HG03354 (cell line): ENCODE results near the gene HNRNPA1.
"Not testable (repeated sequence)": the region's sequence is repeated elsewhere in the genome, so short reads cannot be mapped to it uniquely, and the experiment has no call there.

ENCODE experiments used
- ATAC-seq: cut with Tn5 transposase; IDR thresholded peaks from one replicate; pipeline ENCODE4 v1.9.1; 2021; ENCODE audit warnings: mild to moderate bottlenecking; ENCODE audit not compliant: unreplicated experiment, poor library complexity, severe bottlenecking

Gene HNRNPA1

DNA sequence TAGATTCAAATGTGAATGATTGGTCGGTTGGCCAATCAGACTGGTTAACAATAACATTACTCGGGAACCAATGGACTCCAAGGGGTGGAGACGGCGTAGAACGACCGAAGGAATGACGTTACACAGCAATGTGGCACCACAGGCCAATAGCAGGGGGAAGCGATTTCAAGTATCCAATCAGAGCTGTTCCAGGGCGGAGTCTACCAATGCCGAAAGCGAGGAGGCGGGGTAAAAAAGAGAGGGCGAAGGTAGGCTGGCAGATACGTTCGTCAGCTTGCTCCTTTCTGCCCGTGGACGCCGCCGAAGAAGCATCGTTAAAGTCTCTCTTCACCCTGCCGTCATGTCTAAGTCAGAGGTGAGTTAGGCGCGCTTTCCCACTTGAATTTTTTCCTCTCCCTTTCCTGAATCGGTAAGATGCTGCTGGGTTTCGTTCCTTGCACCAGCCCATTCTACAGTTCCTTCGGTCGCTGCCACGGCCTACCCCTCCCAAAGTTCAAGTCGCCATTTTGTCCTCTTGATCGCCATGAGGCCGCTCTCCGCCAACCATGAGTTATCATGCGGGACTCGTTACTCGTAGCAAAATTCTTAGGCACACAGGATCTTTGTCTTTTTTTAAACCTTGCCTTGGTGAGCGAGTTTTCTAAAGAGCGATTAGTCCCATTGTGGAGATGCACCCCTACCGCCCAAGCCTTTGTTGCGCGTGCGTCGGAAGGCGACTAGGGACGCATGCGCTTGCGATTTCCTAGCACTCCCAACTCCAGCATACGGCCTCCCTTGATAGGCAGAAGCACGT is at the start of gene HNRNPA1:
Gene HNRNPA1 (plus strand): TSS at position 259 of the 793 bp plus-strand sequence. CDS start 82 bp downstream, at position 341.
- peak; percentile 86 for ATAC-seq

DNA sequence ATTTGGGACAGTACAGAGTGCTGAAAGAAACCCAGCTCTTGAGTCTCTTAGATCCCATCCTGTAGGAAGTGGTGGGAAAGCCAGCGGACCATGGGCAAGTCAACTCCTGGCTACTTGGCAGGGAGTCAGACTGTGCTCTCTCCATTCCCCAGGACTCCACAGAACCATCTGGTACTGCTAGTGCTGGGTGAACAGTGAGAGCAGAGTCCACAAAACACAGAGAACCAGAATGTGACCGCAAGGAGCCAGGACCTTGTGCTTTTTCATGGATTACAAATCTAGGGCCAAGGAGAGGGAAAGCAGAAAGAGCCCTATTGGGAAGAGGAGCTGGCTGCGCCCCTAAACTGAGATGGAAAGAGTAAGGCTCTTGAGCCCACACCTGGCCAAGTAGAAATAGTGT is 49.3 kb upstream of the HNRNPA1 start:
- ATAC-seq = not testable (repeated sequence)

DNA sequence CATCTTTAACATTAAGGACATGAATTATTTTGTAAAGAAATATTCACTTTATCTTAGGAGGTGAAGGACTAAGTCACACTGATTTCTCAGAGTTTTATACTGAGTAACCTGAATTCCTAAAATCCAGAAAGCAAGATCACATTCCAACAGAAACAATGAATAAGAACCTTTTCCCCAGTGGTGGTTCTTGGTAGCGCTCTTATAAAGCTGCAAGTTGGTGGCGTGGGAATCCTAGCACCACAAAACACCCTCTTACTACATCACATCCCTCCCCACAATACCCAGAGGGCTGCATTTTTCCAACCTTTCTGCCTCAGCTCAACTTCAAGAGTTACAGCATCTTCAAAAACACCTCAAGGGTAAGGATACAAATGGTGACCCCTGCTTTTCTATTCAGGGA is 47.7 kb upstream of the HNRNPA1 start:
- no peak for ATAC-seq

DNA sequence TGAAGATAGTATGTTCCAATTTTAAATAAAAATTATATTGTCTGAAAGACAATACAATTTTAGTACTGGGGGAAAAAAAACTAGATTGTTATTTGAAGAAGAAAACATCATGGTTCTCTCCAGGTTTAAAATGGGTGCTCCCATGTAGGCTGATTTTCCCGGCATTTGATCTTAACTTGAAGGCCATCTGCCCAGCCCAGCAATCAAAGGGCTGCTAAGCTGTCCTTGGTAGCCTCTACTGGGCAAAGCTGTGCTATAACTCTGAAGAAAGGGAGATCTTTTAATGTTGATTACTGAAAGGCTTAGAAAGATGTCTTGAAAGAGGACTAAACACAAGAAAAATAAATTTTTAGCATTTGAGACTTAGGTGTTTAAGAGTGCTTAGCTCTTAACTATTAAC is 42.0 kb upstream of the HNRNPA1 start:
- ATAC-seq = no peak

DNA sequence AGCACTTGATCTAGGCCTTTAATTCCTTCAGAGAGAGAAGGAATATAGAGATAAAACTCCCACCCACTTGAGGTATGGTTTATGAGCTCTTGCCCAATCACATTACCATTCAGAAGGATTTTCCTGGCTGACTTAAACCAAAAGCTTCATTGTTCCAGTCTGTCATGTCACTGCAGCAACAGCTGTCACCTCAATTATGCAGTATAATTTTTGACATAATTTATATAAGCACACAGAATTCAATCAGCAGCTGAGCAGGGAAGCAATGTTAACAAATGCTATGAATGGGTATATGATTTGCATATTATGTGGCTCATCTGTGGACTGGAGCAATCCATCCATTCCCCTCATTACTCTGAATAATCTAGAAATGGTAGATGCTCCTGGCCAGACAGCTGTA is 40.9 kb upstream of the HNRNPA1 start:
- ATAC-seq = no peak

DNA sequence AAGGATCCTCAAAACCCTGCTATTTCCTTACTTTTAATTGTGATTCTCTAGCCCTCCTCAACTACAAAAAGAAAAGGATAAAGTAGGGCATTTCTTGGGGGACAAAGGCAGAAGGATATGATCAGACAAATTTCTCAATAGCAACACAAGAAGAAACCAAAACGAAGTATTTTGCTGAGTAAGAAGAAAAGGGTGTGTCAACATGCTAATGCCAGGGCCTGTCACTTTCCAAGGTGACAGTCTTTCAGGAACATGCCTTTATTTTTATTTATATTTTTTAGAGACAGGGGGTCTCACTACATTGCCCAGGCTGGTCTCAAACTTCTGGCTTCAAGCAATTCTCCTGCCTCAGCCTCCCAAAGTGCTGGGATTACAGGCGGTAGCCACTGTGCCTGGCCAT is 40.4 kb upstream of the HNRNPA1 start:
- no peak for ATAC-seq

DNA sequence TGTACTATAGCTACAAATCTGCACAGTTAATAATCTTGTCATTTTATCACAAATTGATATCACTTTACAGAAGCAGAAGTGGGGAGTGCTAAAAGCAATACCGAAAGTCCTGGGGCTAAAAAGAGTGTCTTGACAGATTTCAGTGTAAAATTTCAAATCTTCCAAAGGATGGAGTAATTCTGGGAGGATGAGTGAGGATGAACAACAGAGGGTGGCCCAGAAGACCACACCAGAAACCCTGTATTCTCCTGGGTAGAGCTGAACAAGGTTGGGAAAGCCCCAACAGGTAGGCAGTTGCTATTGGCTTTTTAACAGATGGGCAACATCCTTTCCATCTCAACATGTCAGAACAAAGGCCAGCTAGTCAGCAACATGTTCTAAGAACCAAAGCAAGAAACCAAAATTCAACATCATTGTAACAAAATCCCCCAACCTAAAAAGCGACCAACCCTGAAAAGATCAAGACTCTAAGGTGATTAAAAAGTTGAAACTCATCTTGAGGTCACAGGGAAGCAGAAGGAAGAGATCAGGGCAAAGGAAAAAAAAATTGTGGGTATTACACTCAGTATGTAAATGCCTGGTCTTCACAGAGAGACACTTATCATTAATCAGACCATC is 39.4 kb upstream of the HNRNPA1 start:
- ATAC-seq = no peak

DNA sequence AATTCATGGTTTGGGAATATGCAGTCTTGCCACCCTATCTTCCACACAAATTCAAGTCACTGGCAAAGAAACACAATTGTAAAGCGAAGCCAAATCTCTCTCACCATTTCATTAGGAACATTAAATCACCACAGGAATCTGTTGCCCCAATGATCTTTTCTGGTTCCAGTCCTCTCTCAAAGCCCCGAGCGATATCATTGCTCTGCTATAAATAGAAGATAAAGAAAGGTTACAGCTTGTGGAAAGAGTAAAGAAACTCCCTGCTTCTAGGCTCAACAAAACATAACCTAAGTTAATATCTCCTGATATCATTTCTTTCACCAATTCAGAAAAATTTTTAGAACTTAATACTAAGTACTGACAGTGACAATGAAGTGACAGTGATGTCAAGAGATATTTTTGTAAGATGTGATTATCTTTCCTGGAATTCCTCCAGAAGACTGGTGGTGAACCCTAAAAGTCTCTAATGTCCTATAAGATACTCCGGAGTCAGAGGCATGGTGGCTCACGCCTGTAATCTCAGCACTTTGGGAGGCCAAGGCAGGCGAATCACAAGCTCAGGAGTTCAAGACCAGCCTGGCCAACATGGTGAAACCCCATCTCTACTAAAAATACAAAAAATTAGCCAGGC is 34.4 kb upstream of the HNRNPA1 start:
- ATAC-seq = no peak

DNA sequence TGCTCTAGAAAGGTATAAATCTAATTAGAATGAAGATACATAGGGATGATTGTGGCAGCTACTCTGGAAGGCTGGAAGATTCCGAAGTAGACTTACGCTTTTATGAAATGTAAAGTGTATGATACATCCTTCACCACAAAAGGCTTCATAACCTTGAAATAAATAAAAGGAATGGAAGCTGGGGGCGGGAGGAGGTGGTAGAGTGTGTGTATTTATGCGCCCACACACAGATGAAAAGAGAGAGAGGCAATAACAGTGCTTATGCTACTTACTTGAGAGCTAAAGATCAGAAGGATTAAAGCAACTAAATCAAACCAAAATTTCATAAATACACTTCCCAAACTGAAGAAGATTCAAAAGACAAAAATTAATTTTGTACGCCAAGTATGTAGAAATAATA is 31.0 kb upstream of the HNRNPA1 start:
- no peak for ATAC-seq

DNA sequence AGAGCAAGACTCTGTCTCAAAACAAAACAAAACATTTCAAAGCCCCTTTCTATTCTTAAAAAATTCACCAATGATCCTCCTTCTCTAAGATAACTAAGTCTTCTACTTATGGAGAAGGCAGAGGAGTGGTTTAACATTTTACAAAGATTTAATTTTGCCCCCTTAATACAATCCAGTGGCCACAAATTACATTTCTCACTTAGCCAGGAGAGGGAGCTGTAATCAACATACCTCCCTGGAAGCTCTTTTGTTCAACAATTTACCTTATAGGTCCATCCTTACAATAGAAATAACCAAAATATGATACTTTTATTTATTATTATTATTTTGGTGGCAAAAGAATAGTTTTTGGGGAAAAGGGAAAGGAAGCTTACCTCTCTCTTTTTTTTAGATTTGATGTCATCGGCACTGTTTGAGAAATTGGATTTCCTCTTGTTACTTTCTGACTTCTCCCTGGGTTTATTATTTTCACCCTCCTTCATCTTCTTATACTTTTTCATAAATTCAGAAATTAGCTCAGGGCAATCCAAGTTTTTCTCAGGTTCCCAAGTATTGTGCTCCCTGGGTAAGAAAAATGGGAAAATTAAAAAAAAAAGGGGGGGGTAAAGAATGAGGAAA is 28.8 kb upstream of the HNRNPA1 start:
- no peak for ATAC-seq

DNA sequence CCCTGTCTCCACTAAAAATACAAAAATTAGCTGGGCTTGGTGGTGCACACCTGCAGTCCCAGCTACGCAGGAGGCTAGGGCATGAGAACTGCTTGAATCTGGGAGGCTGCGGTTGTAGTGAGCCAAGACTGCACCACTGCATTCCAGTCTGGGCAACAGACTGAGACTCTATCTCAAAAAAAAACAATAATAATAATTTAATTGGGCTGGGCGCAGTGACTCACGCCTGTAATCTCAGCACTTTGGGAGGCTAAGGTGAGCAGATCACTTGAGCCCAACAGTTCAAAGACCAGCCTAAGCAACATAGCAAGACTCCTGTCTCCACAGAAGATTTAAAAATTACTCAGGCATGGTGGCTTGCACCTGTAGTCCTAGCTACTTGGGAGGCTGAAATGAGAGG is 27.3 kb upstream of the HNRNPA1 start:
- no peak for ATAC-seq

DNA sequence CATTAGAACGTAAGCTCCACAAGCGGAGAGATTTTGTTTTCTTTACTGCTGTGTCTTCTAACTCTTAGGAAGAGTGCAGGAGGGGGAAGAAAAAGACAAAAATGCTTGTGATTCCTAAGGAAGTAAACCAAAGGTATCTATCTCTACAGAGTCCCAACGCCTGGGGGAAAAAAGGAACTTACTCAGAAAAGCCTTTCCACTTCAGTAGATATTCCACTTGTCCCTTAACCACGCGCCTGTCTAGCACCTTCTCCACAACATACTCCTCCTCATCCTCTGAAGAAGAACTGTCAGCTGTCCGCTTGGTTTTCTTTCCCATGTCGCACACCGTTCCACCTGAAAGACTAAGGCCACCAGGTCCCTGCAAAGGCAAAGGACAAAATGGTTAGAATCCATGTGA is 23.2 kb upstream of the HNRNPA1 start:
- no peak for ATAC-seq

DNA sequence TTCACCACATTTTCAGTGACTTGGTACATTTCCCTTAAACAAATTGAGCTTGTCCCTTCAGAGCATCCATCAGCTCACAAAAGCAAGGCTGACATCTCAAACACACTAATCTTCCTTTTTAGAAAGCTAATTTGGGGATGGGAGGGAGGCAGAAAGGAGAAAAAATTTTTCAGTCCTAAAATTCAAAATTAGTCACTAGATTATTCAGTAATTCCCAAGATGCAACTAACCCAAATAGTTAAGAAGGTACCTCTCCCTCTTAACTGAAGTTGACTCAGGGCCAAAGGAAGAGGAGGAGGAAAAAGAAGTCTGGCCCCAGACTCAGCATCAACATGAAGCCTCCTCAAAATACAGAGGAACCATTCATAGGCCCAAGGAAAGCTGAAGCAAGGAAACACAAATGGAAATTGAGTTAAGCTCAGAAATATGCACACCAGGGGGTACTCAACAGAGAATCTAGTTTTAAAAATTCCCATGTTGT is 22.3 kb upstream of the HNRNPA1 start:
- no peak for ATAC-seq

DNA sequence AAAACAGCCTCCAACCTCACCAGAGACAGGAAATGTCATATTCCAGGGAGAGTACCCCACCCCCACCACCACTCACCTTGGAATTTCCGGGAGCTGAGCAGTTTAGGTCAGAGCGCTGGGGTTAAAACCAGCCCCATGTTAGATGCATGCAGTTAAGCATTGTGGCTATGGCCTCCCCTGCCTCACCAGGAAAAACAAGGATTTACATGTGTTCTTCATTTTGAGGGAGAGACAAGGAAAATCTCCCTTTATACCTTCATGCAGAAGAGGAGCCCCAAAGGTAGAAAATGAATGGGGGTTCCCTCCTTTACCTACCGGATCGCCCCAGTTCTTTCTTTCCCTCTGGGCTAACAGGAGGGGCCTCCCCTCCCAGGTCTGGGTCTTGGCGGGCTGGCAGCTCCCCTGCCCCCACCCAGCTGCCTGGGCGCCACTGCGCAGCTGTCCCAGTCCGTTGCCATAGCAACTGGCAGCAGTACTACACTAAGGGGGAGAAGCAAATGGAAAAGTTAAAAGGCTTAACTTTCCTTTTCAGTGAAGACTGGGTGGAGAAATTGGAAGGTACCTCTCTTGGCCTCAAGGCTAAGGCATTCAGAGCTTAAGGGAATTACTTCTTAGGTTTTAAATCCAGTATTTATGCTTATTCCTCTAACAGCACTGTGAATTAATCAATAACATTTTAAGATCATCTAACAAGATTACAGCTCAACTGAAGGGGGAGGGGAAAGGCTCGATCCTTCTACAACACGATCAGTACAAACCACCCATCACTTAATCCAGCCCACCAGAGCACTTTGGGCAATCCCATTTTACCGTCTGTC is 21.1 kb upstream of the HNRNPA1 start:
- peak; percentile 82 for ATAC-seq

DNA sequence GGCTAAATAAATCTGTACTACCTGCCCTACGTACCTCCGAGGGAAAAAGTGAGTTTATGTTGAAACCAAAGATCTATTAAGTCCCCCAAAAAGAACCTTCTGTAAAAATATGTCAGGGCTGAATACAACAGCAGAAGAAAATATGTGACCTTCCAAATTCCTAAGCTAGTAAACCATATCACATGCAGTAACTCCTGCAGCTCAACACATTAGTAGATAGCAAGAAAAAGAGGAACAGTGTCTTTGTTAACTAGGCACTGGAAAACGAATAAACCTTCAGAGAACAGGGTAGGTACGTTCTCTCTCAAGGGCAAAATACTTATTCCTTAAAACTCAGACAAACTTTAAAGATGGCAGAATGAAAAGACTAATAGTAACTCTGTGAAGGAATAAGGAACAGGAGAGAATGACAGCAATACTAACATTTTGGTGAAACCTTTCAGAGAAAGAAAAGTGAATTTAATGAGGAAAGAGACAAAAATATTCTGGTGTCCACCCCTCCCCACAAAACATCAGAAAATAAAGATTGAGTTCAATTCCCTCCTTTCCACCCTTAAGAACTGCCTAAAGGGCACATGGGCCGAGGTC is 18.6 kb upstream of the HNRNPA1 start:
- ATAC-seq = no peak

DNA sequence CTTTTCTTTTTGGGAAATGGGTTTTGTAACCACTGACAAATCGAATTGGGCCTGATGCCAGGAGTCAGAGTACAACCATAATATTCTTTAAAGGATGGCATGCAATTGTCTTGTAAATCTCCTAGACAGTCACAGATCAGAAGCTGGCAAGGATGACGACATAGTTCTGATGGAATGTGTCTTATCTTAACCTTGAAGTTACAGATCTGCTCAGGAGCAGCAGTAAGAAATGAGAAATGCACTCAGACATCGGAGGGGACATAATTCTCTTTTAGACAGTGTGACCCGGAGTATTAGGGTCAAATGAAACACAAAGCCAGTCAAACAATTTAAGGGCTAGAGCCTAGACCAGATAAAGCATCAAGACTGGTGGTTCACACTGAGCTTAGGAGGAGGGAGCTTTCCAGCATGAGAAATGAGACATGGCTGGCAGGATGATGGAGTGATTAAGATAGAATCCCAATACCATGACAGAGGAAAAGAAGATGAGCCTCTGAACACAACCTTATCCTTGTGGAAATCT is 18.1 kb upstream of the HNRNPA1 start:
- ATAC-seq = no peak

DNA sequence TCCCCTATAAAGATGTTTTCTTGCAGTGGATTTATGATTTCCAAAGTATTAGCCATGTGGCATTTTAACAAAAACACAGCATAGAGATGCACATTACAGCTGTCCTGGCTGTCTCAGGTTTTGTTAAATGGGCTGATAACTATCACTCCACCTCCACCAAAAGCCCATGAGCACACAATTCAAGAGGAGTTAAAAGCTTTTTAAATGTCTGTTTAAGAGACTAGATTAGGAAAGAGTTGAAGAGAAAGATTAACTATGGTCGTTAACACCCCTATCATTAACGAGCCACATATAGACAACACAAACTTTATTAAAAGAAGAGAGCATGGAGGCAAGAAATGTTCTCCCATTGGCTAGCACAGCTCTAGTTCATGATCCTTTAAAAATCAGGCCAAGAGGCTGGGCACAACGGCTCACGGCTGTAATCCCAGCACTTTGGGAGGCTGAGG is 15.1 kb upstream of the HNRNPA1 start:
- ATAC-seq = no peak

DNA sequence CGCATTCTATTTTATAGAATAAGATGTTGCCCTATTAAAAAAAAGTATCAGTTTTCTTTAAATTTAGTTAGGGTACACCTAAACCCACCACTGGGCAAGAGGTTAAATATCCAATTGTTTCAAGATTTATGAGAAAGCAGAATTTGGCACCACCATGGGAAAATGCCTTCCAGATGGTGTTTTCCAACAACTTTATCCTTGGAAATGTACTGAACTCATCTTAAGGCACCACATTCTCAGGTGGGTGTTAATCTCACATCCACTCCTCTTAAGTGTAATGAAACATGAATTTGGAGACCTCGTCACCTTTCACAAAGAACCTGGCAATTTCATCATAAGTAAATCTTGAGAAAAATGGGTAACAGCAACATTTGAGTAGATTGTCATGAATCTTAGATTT is 13.7 kb upstream of the HNRNPA1 start:
- no peak for ATAC-seq

DNA sequence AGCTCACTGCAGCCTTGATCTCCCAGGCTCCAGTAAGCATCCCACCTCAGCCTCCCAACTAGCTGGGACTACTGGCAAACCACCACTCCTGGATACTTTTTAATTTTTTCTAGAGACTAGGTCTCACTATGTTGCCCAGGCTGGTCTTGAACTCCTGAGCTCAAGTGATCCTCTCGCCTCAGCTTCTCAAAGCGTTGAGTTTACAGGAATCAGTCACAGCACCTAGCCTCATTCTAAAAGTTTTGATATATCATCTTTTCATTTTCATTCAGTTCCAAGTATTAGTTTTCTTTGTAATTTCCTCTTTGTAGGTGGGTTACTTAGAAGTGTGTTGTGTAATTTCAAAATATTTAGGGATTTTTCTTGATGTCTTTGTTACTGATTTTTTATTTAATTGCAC is 10.2 kb upstream of the HNRNPA1 start:
- ATAC-seq = no peak
